ENCODE data around the gene FBXO44. TPM values are rescaled to one million over a fixed set of nuclear protein-coding genes. Genes with fewer than 3 reads are reported as not detected.
"Not testable (repeated sequence)": the region's sequence is repeated elsewhere in the genome, so short reads cannot be mapped to it uniquely, and the experiment has no call there.

Gene FBXO44, protein sequence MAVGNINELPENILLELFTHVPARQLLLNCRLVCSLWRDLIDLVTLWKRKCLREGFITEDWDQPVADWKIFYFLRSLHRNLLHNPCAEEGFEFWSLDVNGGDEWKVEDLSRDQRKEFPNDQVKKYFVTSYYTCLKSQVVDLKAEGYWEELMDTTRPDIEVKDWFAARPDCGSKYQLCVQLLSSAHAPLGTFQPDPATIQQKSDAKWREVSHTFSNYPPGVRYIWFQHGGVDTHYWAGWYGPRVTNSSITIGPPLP
- total RNA-seq = 10 to 100 TPM; 13.8 to 21.1 TPM
- polyA plus RNA-seq (ENCODE audit: insufficient read length in 6 of 6) = 10 to 100 TPM; 12.1 to 17.1 (median 14.6) TPM
- long read RNA-seq, donor 1, partial matches to known transcripts = 0 of 2 reads
- long read RNA-seq, donor 1, other reads (novel, unspliced or antisense) = 0 of 2 reads
- long read RNA-seq, donor 2, partial matches to known transcripts = 0 of 3 reads
- long read RNA-seq, donor 2, other reads (novel, unspliced or antisense) = 0 of 3 reads
- long read RNA-seq, donor 3, partial matches to known transcripts = 0 of 3 reads
- long read RNA-seq, donor 3, other reads (novel, unspliced or antisense) = 0 of 3 reads
- long read RNA-seq, donor 4, partial matches to known transcripts = 1 of 4 reads
- long read RNA-seq, donor 4, other reads (novel, unspliced or antisense) = 1 of 4 reads
- long read RNA-seq, donor 5, partial matches to known transcripts = 0 of 4 reads
- long read RNA-seq, donor 5, other reads (novel, unspliced or antisense) = 0 of 4 reads
- long read RNA-seq, donor 6, partial matches to known transcripts = 7 of 11 reads
- long read RNA-seq, donor 6, other reads (novel, unspliced or antisense) = 0 of 11 reads
- long read RNA-seq, donor 7, partial matches to known transcripts = 0 of 4 reads
- long read RNA-seq, donor 7, other reads (novel, unspliced or antisense) = 0 of 4 reads
- long read RNA-seq, donor 8, partial matches to known transcripts = 0 of 1 reads
- long read RNA-seq, donor 8, other reads (novel, unspliced or antisense) = 0 of 1 reads
- long read RNA-seq, donor 9 = 0 reads
- long read RNA-seq, donor 10, partial matches to known transcripts = 1 of 2 reads
- long read RNA-seq, donor 10, other reads (novel, unspliced or antisense) = 1 of 2 reads
- long read RNA-seq, donor 11, transcript FBXO44-202 (6 exons, 2,903 nt) = minor isoform, 6 of 80 reads
- long read RNA-seq, donor 11, transcript FBXO44-204 (5 exons, 1,734 nt) = major isoform, 15 of 80 reads
- long read RNA-seq, donor 11, partial matches to known transcripts = 56 of 80 reads
- long read RNA-seq, donor 11, other reads (novel, unspliced or antisense) = 0 of 80 reads
- long read RNA-seq, donor 12, partial matches to known transcripts = 0 of 3 reads
- long read RNA-seq, donor 12, other reads (novel, unspliced or antisense) = 0 of 3 reads

DNA sequence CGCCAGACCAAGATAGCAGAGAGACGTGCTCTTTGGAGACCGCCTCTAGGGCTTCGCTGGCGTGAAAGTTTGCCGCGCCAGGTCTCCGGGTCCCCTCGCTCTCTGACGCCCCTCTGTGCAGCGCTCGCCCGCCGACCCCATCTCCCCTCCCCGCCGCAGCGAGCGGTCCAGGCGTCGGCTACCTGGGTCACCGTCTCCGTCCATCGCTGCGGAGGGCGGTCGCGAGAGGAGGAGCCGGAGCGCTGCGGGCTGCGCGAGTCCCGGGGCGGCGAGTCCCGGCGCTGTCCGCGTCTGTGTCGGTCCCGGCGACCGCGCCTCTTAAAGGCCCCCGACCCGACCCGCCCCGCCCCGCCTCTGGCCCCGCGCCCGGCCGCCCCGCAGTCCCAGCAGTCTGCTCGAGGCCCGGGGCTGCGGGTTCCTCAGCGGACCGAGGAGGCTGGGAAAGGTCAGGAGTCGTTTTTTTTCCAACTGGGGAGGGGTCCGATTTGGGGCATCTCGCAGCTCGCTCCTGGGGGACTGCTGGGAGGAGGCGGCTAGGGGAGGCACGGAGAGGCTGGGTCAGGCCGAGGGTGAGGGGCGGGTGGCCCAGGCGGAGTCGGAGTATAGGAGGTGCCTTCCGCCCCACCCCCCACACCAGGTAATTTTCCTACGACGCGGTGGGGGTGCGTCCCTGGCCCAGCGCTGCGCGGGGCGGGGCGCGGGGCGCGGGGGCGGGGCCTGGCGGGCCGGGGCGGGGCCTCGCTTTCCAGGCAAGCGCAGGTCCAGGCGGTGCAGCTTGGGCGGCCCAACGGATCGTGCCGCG, at the start of gene FBXO44, which contains the start of gene FBXO2:
Gene FBXO44 (plus strand): TSS at position 741 of the 802 bp plus-strand sequence. CDS start 959 bp downstream, outside the sequence.
Gene FBXO2 (minus strand): TSS at position 293 of the 802 bp plus-strand sequence. CDS start 89 bp downstream, at position 204.
- H3K4me1 ChIP-seq = peaks cover 8 to 40% of the 10 kb centered on the region in 2 donors
- peak; percentile 77 for ATAC-seq
- TF ChIP-seq, protein P1, sequence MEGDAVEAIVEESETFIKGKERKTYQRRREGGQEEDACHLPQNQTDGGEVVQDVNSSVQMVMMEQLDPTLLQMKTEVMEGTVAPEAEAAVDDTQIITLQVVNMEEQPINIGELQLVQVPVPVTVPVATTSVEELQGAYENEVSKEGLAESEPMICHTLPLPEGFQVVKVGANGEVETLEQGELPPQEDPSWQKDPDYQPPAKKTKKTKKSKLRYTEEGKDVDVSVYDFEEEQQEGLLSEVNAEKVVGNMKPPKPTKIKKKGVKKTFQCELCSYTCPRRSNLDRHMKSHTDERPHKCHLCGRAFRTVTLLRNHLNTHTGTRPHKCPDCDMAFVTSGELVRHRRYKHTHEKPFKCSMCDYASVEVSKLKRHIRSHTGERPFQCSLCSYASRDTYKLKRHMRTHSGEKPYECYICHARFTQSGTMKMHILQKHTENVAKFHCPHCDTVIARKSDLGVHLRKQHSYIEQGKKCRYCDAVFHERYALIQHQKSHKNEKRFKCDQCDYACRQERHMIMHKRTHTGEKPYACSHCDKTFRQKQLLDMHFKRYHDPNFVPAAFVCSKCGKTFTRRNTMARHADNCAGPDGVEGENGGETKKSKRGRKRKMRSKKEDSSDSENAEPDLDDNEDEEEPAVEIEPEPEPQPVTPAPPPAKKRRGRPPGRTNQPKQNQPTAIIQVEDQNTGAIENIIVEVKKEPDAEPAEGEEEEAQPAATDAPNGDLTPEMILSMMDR (IDR thresholded peaks at IDR 0.05) = no peak
- H3K36me3 ChIP-seq = no peaks in the 10 kb centered on the region
- peak within 1 kb of the TSS; percentile 57 to 64 for H3K4me3 ChIP-seq
- H3K27ac ChIP-seq = peak within 1 kb of the TSS in 1 of 2 donors; percentile 30
- H3K27me3 ChIP-seq = peaks cover 9 to 40% of the 10 kb centered on the region in 2 donors
- DNase-seq = peak in 3 of 4 donors; percentile 30 to 90 (median 75)
- no peaks in the 10 kb centered on the region for H3K9me3 ChIP-seq
- intact Hi-C loops (cut with DNase I) = loop anchor here in 1 of 2 donors (5.0 kb wide), 1 partner anchor 68 kb away; no protein-coding TSS in a partner anchor

DNA sequence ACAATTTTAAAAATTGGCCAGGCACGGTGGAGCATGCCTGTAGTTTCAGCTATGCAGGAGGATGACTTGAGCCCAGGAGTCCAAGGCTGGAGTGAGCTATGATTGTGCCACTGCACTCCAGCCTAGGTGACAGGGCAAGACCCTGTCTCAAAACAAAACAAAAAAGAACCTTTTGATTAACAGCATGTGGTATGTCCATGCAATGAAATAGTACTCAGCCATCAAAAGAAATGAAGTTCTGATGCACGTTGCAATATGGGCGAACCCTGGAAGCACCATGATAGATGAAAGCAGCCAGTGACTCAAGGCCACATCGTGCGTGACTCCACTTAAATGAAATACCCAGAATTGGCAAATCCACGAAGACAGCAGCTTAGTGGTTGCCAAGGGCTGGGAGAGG, 47.9 kb upstream of the FBXO44 start:
- intact Hi-C loops (cut with DNase I) = no loop called here
- no peaks in the 10 kb centered on the region for H3K4me1 ChIP-seq
- H3K4me3 ChIP-seq = no peak overlapping the region
- no peaks in the 10 kb centered on the region for H3K36me3 ChIP-seq
- no peak overlapping the region for H3K27ac ChIP-seq
- DNase-seq (no peak), ATAC-seq (no peak)
- TF ChIP-seq, protein P1 (IDR thresholded peaks at IDR 0.05) = no peak
- H3K27me3 ChIP-seq = peaks cover 0 to 15% of the 10 kb centered on the region in 2 donors
- no peaks in the 10 kb centered on the region for H3K9me3 ChIP-seq

DNA sequence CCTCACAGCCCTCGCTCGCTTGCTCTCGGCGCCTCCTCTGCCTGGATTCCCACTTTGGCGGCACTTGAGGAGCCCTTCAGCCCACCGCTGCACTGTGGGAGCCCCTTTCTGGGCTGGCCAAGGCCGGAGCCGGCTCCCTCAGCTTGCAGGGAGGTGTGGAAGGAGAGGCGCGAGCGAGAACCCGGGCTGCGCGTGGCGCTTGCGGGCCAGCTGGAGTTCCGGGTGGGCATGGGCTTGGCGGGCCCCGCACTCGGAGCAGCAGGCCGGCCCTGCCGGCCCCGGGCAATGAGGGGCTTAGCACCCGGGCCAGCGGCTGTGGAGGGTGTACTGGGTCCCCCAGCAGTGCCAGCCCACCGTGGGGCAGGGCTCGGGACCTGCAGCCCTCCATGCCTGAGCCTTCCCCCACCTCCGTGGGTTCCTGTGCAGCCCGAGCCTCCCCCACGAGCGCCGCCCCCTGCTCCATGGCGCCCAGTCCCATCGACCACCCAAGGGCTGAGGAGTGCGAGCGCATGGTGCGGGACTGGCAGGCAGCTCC, 46.0 kb upstream of the FBXO44 start:
- ATAC-seq; H3K36me3 ChIP-seq; H3K27ac ChIP-seq; H3K9me3 ChIP-seq; DNase-seq; H3K27me3 ChIP-seq; H3K4me1 ChIP-seq; H3K4me3 ChIP-seq; intact Hi-C loops (cut with DNase I): not testable (repeated sequence)

DNA sequence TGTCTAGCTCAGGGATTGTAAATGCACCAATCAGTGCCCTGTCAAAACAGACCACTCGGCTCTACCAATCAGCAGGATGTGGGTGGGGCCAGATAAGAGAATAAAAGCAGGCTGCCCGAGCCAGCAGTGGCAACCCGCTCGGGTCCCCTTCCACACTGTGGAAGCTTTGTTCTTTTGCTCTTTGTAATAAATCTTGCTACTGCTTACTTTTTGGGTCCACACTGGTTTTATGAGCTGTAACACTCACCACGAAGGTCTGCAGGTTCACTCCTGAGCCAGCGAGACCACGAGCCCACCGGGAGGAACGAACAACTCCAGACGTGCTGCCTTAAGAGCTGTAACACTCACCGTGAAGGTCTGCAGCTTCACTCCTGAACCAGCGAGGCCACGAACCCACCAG, 45.3 kb upstream of the FBXO44 start:
- H3K36me3 ChIP-seq; H3K27ac ChIP-seq; H3K4me3 ChIP-seq; H3K4me1 ChIP-seq; intact Hi-C loops (cut with DNase I); H3K9me3 ChIP-seq; DNase-seq; ATAC-seq; H3K27me3 ChIP-seq: not testable (repeated sequence)

DNA sequence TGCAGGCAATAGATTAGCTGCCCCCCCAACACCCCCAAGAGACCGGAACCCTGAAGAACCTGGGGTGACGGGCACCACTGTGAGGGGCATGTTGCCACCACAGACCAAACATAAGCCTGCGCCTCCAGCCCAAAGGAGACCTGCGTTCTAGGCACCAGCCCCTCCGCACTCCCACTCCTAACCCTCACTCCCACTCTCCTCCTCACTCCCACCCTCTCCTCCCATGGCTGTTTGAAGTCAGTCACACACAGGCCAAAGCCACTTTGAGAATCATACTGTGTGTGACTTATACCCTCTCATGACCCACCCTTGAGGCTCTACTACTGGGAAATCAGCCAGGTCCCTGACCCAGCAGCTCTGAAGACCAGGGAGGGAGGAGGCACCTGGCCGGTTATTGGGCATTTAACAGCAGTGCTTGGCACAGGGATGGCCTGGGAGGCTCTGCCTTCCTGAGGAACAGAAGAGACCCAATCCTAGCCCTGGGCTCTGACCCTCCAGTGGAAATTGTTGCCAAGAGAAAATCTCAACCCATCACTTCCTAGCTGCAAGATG, 44.0 kb upstream of the FBXO44 start:
- intact Hi-C loops (cut with DNase I) = no loop called here
- Histone ChIP-seq H3K4me3 (no peak overlapping the region), H3K4me1 (no peaks in the 10 kb centered on the region), H3K27ac (no peak overlapping the region), H3K27me3 (peaks cover 0 to 17% of the 10 kb centered on the region in 2 donors), H3K36me3 (no peaks in the 10 kb centered on the region), H3K9me3 (no peaks in the 10 kb centered on the region)
- TF ChIP-seq, protein P1 (IDR thresholded peaks at IDR 0.05) = no peak
- no peak for ATAC-seq
- DNase-seq = no peak

Measured in left lung (tissue), 14 donors.